ENCODE results near the gene DOCK9. TPM values are rescaled to one million over a fixed set of nuclear protein-coding genes. Genes with fewer than 3 reads are reported as not detected.

The DOCK9 gene
- total RNA-seq, 1 donor from 2014 or later = 56.3 TPM

- H3K9ac ChIP-seq (ENCODE audit: low read length) = no peak overlapping the region
- Mint-ChIP-seq H3K36me3 (ENCODE audit: low read depth, unreplicated experiment) (peaks cover 13% of the 10 kb centered on the region), H3K9me3 (ENCODE audit: unreplicated experiment) (no peaks in the 10 kb centered on the region), H3K4me3 (ENCODE audit: unreplicated experiment) (no peak overlapping the region), H3K27ac (ENCODE audit: unreplicated experiment) (peak overlapping the region; percentile 71), H3K27me3 (ENCODE audit: low read depth, unreplicated experiment) (no peaks in the 10 kb centered on the region), H3K4me1 (ENCODE audit: low read depth, unreplicated experiment) (peaks cover 16% of the 10 kb centered on the region)
- H3K4me2 ChIP-seq (ENCODE audit: low read length) = peak overlapping the region; percentile 43
- no peak overlapping the region for H2AFZ ChIP-seq (ENCODE audit: low read depth, low read length)
- no peaks in the 10 kb centered on the region for H3K79me2 ChIP-seq (ENCODE audit: insufficient read depth, low read length)
- no peaks in the 10 kb centered on the region for H3K9me3 ChIP-seq (ENCODE audit: insufficient read depth, low read depth, low read length)
- TF ChIP-seq EZH2 (IDR thresholded peaks at IDR 0.05; ENCODE audit: insufficient read depth, low read length) = no peak
- no peak for TF ChIP-seq CTCF (IDR thresholded peaks at IDR 0.05; ENCODE audit: insufficient read depth, low read depth, low read length)
- H4K20me1 ChIP-seq (ENCODE audit: insufficient read depth, low read length) = no peaks in the 10 kb centered on the region
- peak overlapping the region; percentile 32 for H3K27ac ChIP-seq (ENCODE audit: low read depth, low read length)
- H3K4me1 ChIP-seq (ENCODE audit: insufficient read depth, low read length) = peaks cover 16% of the 10 kb centered on the region
- FAIRE-seq (no peak), DNase-seq (ENCODE audit: low read depth) (no peak)
- H3K36me3 ChIP-seq (ENCODE audit: insufficient read depth, low read length) = no peaks in the 10 kb centered on the region
- H3K27me3 ChIP-seq (ENCODE audit: insufficient read depth, low read length) = no peaks in the 10 kb centered on the region
- no peak overlapping the region for H3K4me3 ChIP-seq (ENCODE audit: insufficient read depth, low read depth, low read length)
Observed at GRCh38 chr13:98890925-98891324, 86.9 kb downstream of the DOCK9 start.

GRCh38 chr13:98890186-98890585 lies 87.7 kb downstream of the DOCK9 start:
- Mint-ChIP-seq H3K9me3 (ENCODE audit: unreplicated experiment) (no peaks in the 10 kb centered on the region), H3K4me3 (ENCODE audit: unreplicated experiment) (no peak overlapping the region), H3K27ac (ENCODE audit: unreplicated experiment) (peak overlapping the region; percentile 44), H3K4me1 (ENCODE audit: low read depth, unreplicated experiment) (peaks cover 16% of the 10 kb centered on the region), H3K27me3 (ENCODE audit: low read depth, unreplicated experiment) (no peaks in the 10 kb centered on the region), H3K36me3 (ENCODE audit: low read depth, unreplicated experiment) (peaks cover 13% of the 10 kb centered on the region)
- H2AFZ ChIP-seq (ENCODE audit: low read depth, low read length) = no peak overlapping the region
- no peak overlapping the region for H3K9ac ChIP-seq (ENCODE audit: low read length)
- peaks cover 16% of the 10 kb centered on the region for H3K4me1 ChIP-seq (ENCODE audit: insufficient read depth, low read length)
- no peaks in the 10 kb centered on the region for H3K27me3 ChIP-seq (ENCODE audit: insufficient read depth, low read length)
- H3K4me2 ChIP-seq (ENCODE audit: low read length) = peak overlapping the region; percentile 43
- TF ChIP-seq EZH2 (IDR thresholded peaks at IDR 0.05; ENCODE audit: insufficient read depth, low read length) (no peak), CTCF (IDR thresholded peaks at IDR 0.05; ENCODE audit: insufficient read depth, low read depth, low read length) (no peak)
- DNase-seq (ENCODE audit: low read depth) (peak; percentile 96), FAIRE-seq (peak; percentile 9)
- no peaks in the 10 kb centered on the region for H3K9me3 ChIP-seq (ENCODE audit: insufficient read depth, low read depth, low read length)
- no peaks in the 10 kb centered on the region for H3K79me2 ChIP-seq (ENCODE audit: insufficient read depth, low read length)
- no peaks in the 10 kb centered on the region for H4K20me1 ChIP-seq (ENCODE audit: insufficient read depth, low read length)
- peak overlapping the region; percentile 32 for H3K27ac ChIP-seq (ENCODE audit: low read depth, low read length)
- H3K4me3 ChIP-seq (ENCODE audit: insufficient read depth, low read depth, low read length) = no peak overlapping the region
- H3K36me3 ChIP-seq (ENCODE audit: insufficient read depth, low read length) = no peaks in the 10 kb centered on the region

- DNase-seq (ENCODE audit: low read depth) = no peak
- Histone ChIP-seq H3K9ac (ENCODE audit: low read length) (no peak overlapping the region), H4K20me1 (ENCODE audit: insufficient read depth, low read length) (no peaks in the 10 kb centered on the region), H3K4me2 (ENCODE audit: low read length) (peak overlapping the region; percentile 43), H3K9me3 (ENCODE audit: insufficient read depth, low read depth, low read length) (no peaks in the 10 kb centered on the region), H3K36me3 (ENCODE audit: insufficient read depth, low read length) (no peaks in the 10 kb centered on the region), H3K79me2 (ENCODE audit: insufficient read depth, low read length) (no peaks in the 10 kb centered on the region), H3K4me1 (ENCODE audit: insufficient read depth, low read length) (peaks cover 16% of the 10 kb centered on the region), H2AFZ (ENCODE audit: low read depth, low read length) (no peak overlapping the region), H3K4me3 (ENCODE audit: insufficient read depth, low read depth, low read length) (no peak overlapping the region), H3K27ac (ENCODE audit: low read depth, low read length) (no peak overlapping the region), H3K27me3 (ENCODE audit: insufficient read depth, low read length) (no peaks in the 10 kb centered on the region)
- no peak for FAIRE-seq
- no peaks in the 10 kb centered on the region for H3K9me3 Mint-ChIP-seq (ENCODE audit: unreplicated experiment)
- H3K27me3 Mint-ChIP-seq (ENCODE audit: low read depth, unreplicated experiment) = no peaks in the 10 kb centered on the region
- H3K36me3 Mint-ChIP-seq (ENCODE audit: low read depth, unreplicated experiment) = peaks cover 13% of the 10 kb centered on the region
- TF ChIP-seq CTCF (IDR thresholded peaks at IDR 0.05; ENCODE audit: insufficient read depth, low read depth, low read length) = no peak
- no peak for TF ChIP-seq EZH2 (IDR thresholded peaks at IDR 0.05; ENCODE audit: insufficient read depth, low read length)
- H3K4me1 Mint-ChIP-seq (ENCODE audit: low read depth, unreplicated experiment) = peaks cover 16% of the 10 kb centered on the region
- no peak overlapping the region for H3K4me3 Mint-ChIP-seq (ENCODE audit: unreplicated experiment)
- no peak overlapping the region for H3K27ac Mint-ChIP-seq (ENCODE audit: unreplicated experiment)
Observed at GRCh38 chr13:98889419-98890085, 88.3 kb downstream of the DOCK9 start.
